Fibroblast of skin of right biceps (primary cell): ENCODE measurements around the gene POP5.
A peak's percentile ranks its signal among the peaks of the same experiment; 100 is the strongest.
"Not testable (repeated sequence)": the region's sequence is repeated elsewhere in the genome, so short reads cannot be mapped to it uniquely, and the experiment has no call there.

Experiments
- DNase-seq: peaks from one replicate; pipeline ENCODE4 v3.0.0-alpha.2; 2013

The POP5 gene

DNA sequence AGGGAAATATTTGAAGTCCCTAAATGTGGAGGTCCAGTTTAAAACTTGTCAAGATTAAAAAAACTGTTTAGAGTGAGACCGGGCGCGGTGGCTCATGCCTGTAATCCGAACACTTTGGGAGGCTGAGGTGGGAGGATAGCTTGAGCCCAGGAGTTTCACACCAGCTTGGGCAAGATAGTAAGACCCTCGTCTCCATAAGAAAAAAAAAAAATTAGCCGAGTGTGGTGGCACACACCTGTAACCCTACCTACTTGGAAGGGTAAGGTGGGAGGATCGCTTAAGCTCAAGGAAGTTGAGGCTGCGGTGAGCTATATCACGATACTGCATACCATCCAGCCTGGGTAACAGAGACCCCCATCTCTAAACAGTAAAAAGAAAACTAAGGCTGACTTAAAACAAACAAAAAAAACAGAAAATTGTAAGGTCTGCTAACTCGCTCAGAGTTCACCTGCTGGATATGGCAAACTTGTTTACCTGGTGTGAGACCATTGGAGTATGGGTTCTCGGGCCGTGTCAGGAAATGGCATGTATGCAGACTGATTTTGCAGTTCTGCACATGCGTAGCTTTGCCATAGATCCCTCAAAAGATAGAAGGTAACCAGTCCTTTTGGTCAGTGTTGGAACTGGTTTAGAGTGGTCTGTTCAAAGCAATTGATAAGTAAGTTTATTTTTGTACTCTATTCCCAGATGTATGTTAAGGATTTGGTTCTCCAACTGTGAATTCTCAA lies 45.0 kb downstream of the POP5 start:
- no peak for DNase-seq

- DNase-seq: peak; percentile 77
Measured at GRCh38 chr12:120534703-120535655, 46.2 kb downstream of the POP5 start.

DNA sequence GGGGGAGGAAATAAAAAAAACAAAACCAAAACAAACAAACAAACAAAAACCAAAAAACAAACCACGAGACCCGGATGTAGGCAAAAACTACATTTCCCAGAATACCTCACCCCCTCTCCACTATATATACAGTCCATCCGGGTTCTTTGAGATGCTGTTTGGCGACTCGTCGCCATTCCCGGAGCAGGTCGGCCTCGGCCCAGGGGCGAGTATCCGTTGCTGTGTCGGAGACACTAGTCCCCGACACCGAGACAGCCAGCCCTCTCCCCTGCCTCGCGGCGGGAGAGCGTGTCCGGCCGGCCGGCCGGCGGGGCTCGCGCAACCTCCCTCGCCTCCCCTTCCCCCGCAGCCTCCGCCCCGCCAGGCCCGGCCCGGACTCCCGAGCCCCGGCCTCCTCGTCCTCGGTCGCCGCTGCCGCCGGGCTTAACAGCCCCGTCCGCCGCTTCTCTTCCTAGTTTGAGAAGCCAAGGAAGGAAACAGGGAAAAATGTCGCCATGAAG lies 46.9 kb downstream of the POP5 start, which contains the start of gene RNF10:
TSS of gene RNF10 (plus strand) at position 154 of the 500 bp plus-strand sequence. CDS start 456 bp downstream, outside the sequence.
- DNase-seq: peak; percentile 90

DNA sequence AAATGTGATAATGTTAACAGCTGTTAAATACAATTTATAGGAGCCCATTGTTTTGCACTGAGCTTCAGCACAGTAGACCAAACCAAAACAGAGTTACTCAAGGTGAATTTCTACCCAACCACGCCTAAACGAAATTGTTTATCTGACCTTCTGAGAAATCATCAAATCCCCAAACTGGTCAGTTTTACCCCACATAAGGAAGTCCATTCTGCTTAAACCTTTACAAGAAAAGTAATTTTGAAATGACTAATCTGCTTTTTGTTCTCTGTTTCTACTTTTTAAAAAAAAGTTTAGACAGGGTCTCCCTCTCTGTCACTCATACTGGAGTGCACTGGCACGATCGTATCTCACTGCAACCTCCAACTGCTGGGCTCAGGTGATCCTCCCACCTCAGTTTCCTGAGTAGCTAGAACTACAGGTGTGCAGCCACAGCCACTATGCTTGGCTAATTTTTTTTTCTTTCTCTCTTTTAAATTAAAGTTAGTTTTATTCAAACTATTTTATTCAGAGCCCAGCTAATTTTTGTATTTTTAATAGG lies 48.4 kb downstream of the POP5 start:
- no peak for DNase-seq

GRCh38 chr12:120530418-120530761 lies 50.8 kb downstream of the POP5 start:
- DNase-seq: not testable (repeated sequence)

GRCh38 chr12:120529641-120530417 lies 51.4 kb downstream of the POP5 start:
- DNase-seq: peak; percentile 58

DNA sequence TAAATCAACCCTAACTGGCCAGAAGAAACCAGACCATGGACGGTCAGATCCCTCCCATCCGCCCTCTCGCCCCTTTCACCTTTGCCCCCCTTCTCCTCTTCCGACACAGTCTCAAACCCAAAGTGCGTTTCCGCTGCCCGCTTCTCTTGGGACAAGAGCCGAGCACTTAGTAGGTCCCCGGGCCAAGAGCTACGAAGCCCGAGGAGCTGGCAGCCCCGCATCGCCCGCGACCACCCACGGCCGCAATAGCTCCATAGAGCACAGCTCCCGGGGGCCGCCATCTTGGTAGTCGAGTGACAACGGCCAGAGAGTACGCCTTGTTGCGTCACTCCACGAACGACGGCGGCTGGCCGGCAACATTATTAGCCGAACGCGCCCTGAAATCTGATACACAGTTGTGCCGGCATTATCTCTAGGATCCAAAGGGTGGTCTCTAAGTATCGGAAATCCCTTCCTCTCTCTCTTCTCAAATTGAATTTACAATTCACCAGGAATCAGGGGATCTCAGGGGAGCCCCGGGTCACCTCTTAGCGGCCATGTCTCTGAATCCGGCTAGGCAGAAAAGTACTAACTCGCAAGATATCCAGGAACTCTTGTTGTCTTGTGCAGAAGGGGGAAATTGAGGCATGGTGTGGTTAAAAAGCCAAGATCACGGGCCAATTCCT lies 52.2 kb downstream of the POP5 start, which contains the start of gene COQ5:
TSS of gene COQ5 (minus strand) at position 298 of the 665 bp plus-strand sequence. CDS start at position 281, 17 bp downstream.
- DNase-seq: peak; percentile 89
